Activated naive CD8-positive, alpha-beta T cell treated with anti-CD3 and anti-CD28 coated beads, Interleukin-2, amount 50 U/mL, for 24 hours (primary cell): ENCODE data around the gene MITD1.
"Not testable (repeated sequence)": the region's sequence is repeated elsewhere in the genome, so short reads cannot be mapped to it uniquely, and the experiment has no call there.

Experiments
- ATAC-seq: fragments of 150-1000 bp; cut with Tn5 transposase; one replicate; pipeline ENCODE4 v1.10.0; 2021
- DNase-seq: peaks from one replicate; pipeline ENCODE4 v3.0.0; 2021
- H3K27ac Mint-ChIP-seq: one replicate; pipeline ENCODE4 v1.8.0; 2021; ENCODE audit warnings: mild to moderate bottlenecking, mixed read lengths
- H3K27me3 Mint-ChIP-seq: one replicate; pipeline ENCODE4 v1.8.0; 2021; ENCODE audit warnings: mixed read lengths
- H3K36me3 Mint-ChIP-seq: one replicate; pipeline ENCODE4 v1.8.0; 2021; ENCODE audit warnings: low read depth, mixed read lengths
- H3K4me1 Mint-ChIP-seq: one replicate; pipeline ENCODE4 v1.8.0; 2021; ENCODE audit warnings: mixed read lengths
- H3K4me3 Mint-ChIP-seq: one replicate; pipeline ENCODE4 v1.8.0; 2021; ENCODE audit warnings: mild to moderate bottlenecking, moderate library complexity, mixed read lengths
- H3K9me3 Mint-ChIP-seq: one replicate; pipeline ENCODE4 v1.8.0; 2021; ENCODE audit warnings: mixed read lengths

MITD1 gene

DNA sequence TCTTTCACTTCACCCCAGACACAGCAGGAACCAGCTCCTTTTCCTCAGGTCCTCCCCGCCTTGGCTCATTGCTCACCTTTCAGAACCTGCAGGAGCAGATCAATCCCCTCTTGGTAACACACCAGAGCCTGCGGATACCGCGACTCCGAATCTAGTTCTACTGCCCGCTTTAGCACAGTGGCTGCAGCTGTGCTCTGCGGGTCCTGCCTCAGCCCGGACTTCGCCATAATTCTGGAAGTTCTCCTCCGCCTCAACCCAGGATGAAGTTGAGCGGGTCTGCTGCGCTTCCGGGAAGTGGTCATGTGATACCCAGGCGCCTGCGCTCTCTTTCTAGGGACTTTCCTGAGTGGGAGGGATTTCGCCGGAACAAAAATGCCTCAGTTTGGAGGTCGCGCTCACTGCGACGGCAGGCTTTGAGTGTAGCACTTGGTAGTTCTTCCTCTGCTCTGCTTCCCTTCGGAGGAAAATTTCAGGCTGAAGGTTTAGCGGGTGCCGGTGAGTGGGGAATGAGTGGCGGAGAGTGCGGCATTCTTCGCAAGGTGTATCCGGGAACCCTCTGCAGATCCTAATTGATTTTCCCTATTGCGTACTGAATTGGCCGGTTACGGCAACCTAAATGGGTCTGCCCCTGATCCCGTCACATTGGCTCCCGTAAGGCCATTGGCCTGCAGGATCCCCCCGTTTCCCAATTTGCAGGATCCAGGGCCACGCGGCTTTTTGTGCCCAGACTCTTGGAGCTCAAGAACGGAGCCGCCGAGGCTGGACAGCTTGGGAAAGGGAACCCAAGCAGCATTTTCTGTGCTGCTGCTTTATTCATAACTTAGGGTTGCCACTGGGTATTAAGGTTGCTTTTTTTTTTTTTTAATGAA lies at the start of gene MITD1, which contains the start of gene MRPL30:
TSS of gene MITD1 (minus strand) at position 304 of the 869 bp plus-strand sequence. CDS start at position 227, 77 bp downstream.
TSS of gene MRPL30 (plus strand) at position 430 of the 869 bp plus-strand sequence. CDS start 5,020 bp downstream, outside the sequence.
- peak within 1 kb of the TSS; percentile 99 for H3K4me3 Mint-ChIP-seq
- H3K4me1 Mint-ChIP-seq = peaks cover 54% of the 10 kb centered on the region
- peak; percentile 90 for ATAC-seq
- peak within 1 kb of the TSS; percentile 97 for H3K27ac Mint-ChIP-seq
- peak; percentile 87 for DNase-seq
- H3K27me3 Mint-ChIP-seq = no peaks in the 10 kb centered on the region
- H3K36me3 Mint-ChIP-seq = peaks cover 11% of the 10 kb centered on the region
- H3K9me3 Mint-ChIP-seq = no peaks in the 10 kb centered on the region

- Mint-ChIP-seq H3K4me3 (no peak overlapping the region), H3K36me3 (peaks cover 13% of the 10 kb centered on the region), H3K4me1 (no peaks in the 10 kb centered on the region), H3K27me3 (no peaks in the 10 kb centered on the region), H3K27ac (no peak overlapping the region), H3K9me3 (no peaks in the 10 kb centered on the region)
- DNase-seq (no peak), ATAC-seq (no peak)
Measured at GRCh38 chr2:99217929-99218501, 37.2 kb upstream of the MITD1 start.

GRCh38 chr2:99216096-99216495 lies 35.2 kb upstream of the MITD1 start:
- H3K4me1 Mint-ChIP-seq = no peaks in the 10 kb centered on the region
- H3K36me3 Mint-ChIP-seq = peaks cover 9% of the 10 kb centered on the region
- DNase-seq (no peak), ATAC-seq (no peak)
- no peaks in the 10 kb centered on the region for H3K9me3 Mint-ChIP-seq
- H3K4me3 Mint-ChIP-seq = no peak overlapping the region
- no peak overlapping the region for H3K27ac Mint-ChIP-seq
- no peaks in the 10 kb centered on the region for H3K27me3 Mint-ChIP-seq

DNA sequence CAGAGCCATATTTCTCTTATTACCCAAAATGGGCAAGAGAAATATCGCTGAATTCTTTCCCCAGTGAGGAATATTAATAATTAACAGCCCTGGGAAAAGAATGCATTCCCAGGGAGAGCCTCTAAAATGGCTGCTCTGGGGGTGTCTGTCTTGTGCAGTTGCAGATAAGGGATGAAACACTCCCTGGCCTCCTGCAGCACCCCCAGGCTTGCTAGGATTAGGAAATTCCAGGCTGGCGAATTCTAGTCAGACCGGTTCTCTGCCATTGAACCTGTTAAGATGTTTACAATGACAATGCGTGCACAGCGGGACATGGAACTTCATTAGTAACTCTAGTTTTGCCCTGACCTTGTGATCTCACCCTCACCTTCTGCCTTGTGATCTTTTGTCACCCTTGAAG lies 24.6 kb upstream of the MITD1 start:
- ATAC-seq (no peak), DNase-seq (no peak)
- H3K27ac Mint-ChIP-seq = no peak overlapping the region
- no peaks in the 10 kb centered on the region for H3K4me1 Mint-ChIP-seq
- H3K9me3 Mint-ChIP-seq = no peaks in the 10 kb centered on the region
- H3K36me3 Mint-ChIP-seq = peaks cover 21% of the 10 kb centered on the region
- no peaks in the 10 kb centered on the region for H3K27me3 Mint-ChIP-seq
- no peak overlapping the region for H3K4me3 Mint-ChIP-seq

GRCh38 chr2:99201959-99202678 lies 21.3 kb upstream of the MITD1 start:
- H3K27ac Mint-ChIP-seq = peak overlapping the region; percentile 0
- no peak overlapping the region for H3K4me3 Mint-ChIP-seq
- no peaks in the 10 kb centered on the region for H3K27me3 Mint-ChIP-seq
- DNase-seq (no peak), ATAC-seq (no peak)
- peaks cover 22% of the 10 kb centered on the region for H3K36me3 Mint-ChIP-seq
- H3K9me3 Mint-ChIP-seq = no peaks in the 10 kb centered on the region
- no peaks in the 10 kb centered on the region for H3K4me1 Mint-ChIP-seq

- no peak overlapping the region for H3K4me3 Mint-ChIP-seq
- no peaks in the 10 kb centered on the region for H3K4me1 Mint-ChIP-seq
- no peak for ATAC-seq
- H3K27me3 Mint-ChIP-seq = no peaks in the 10 kb centered on the region
- peak overlapping the region; percentile 62 for H3K27ac Mint-ChIP-seq
- no peaks in the 10 kb centered on the region for H3K9me3 Mint-ChIP-seq
- H3K36me3 Mint-ChIP-seq = peaks cover 20% of the 10 kb centered on the region
- no peak for DNase-seq
Measured at GRCh38 chr2:99200076-99200800, 19.4 kb upstream of the MITD1 start.

DNA sequence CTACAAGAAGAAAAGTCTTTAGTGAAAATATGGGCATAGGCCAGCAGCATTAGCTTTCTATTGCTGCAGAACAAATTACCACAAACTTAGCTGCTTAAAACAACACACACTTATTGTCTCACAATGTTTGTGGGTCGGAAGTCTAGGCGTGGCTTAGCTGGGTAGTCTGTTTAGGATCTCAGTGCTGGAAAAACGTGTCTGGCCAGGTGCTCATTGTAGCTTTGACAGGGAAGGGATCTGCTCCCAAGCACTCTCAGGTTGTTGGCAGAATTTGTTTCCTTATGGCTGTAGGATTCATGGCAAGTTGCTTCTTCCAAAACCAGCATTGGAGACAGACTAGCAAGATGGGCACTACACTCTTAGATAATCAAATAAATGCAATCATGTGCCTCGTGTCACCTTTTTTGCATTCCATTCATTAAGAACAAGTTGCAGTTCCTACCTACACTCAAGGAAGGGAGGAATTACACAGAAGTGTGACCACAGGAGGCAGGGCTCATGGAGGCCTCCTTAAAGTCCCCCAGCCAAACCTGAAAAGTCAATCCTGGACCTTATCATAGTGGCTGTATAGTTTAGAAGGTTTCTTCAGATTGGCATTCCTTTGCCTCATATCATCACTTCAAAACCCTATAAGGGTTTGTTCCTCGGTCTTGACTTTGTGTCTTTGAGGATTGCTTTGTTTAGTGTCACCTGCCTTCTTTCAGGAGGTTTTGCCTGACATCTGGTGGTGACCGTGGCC lies 17.4 kb upstream of the MITD1 start:
- Mint-ChIP-seq H3K4me1 (no peaks in the 10 kb centered on the region), H3K9me3 (no peaks in the 10 kb centered on the region), H3K36me3 (peaks cover 26% of the 10 kb centered on the region), H3K4me3 (no peak overlapping the region), H3K27ac (no peak overlapping the region), H3K27me3 (no peaks in the 10 kb centered on the region)
- DNase-seq (no peak), ATAC-seq (no peak)

DNA sequence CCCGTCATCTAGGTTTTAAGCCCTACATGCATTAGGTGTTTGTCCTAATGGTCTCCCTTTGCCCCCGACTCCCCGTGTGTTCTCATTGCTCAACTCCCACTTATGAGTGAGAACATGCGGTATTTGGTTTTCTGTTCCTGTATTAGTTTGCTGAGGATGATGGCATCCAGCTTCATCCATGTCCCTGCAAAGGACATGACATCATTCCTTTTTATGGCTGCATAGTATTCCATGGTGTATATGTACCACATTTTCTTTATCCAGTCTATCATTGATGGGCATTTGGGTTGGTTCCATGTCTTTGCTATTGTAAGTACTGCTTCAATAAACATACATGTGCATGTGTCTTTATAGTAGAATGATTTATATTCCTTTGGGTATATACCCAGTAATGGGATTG lies 11.5 kb upstream of the MITD1 start:
- not testable (repeated sequence) for H3K27me3 Mint-ChIP-seq, DNase-seq, H3K27ac Mint-ChIP-seq, H3K4me1 Mint-ChIP-seq, ATAC-seq, H3K9me3 Mint-ChIP-seq, H3K4me3 Mint-ChIP-seq
- H3K36me3 Mint-ChIP-seq = peaks cover 52% of the 10 kb centered on the region

- Mint-ChIP-seq H3K4me3 (no peak overlapping the region), H3K27ac (no peak overlapping the region), H3K4me1 (peaks cover 11% of the 10 kb centered on the region), H3K9me3 (no peaks in the 10 kb centered on the region), H3K36me3 (peaks cover 48% of the 10 kb centered on the region), H3K27me3 (no peaks in the 10 kb centered on the region)
- DNase-seq (no peak), ATAC-seq (no peak)
Measured at GRCh38 chr2:99190548-99190947, 9.7 kb upstream of the MITD1 start.

- Mint-ChIP-seq H3K9me3 (no peaks in the 10 kb centered on the region), H3K36me3 (peaks cover 39% of the 10 kb centered on the region), H3K27me3 (no peaks in the 10 kb centered on the region), H3K4me3 (no peak overlapping the region), H3K27ac (no peak overlapping the region), H3K4me1 (peaks cover 21% of the 10 kb centered on the region)
- ATAC-seq (no peak), DNase-seq (no peak)
Measured at GRCh38 chr2:99188357-99188756, 7.5 kb upstream of the MITD1 start.

DNA sequence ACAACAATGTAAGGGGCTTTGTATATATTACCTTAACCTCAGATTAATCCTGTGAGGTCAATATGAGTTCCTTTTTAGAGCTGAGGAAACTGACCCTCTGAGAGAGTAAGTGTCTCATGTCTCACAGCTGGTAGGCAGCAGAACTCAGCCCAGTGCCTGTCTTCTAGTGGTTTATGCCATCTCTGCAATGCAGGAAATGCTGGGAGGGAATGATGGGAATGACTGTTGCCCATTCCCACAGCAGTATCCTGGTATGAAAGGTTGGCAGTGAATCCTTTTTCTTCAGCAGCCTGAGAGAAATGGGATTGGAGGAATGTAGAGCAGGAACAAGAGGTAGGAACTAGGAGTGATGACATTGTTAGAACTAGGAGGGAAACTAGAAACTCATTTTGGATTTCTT lies 6.2 kb upstream of the MITD1 start:
- H3K9me3 Mint-ChIP-seq = no peaks in the 10 kb centered on the region
- no peak overlapping the region for H3K27ac Mint-ChIP-seq
- peaks cover 26% of the 10 kb centered on the region for H3K4me1 Mint-ChIP-seq
- H3K36me3 Mint-ChIP-seq = peaks cover 28% of the 10 kb centered on the region
- DNase-seq (no peak), ATAC-seq (no peak)
- H3K27me3 Mint-ChIP-seq = no peaks in the 10 kb centered on the region
- no peak overlapping the region for H3K4me3 Mint-ChIP-seq

GRCh38 chr2:99184811-99185210 lies 4.0 kb upstream of the MITD1 start:
- Mint-ChIP-seq H3K9me3 (no peaks in the 10 kb centered on the region), H3K27me3 (no peaks in the 10 kb centered on the region), H3K4me3 (no peak overlapping the region), H3K4me1 (peaks cover 36% of the 10 kb centered on the region), H3K36me3 (peaks cover 13% of the 10 kb centered on the region), H3K27ac (no peak overlapping the region)
- DNase-seq = no peak
- no peak for ATAC-seq

DNA sequence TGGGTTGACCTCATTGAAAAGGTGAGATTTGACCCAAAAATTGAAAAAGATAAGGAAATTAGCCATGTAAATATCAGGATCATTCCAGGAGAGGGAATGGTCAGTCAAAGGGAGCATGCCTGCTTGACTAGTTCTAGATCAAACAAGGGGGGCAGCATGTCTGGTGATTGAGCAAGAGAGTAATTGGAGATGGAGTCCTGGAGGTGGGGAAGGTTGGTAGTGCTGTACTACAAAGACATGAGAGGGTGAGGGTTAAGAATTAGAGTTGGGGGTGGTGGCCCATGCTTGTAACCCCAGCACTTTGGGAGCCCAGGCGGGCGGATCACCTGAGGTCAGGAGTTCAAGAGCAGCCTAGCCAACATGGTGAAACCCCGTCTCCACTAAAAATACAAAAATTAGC lies 2.2 kb upstream of the MITD1 start:
- Mint-ChIP-seq H3K36me3 (peaks cover 12% of the 10 kb centered on the region), H3K9me3 (no peaks in the 10 kb centered on the region), H3K4me3 (peak overlapping the region; percentile 41), H3K4me1 (peaks cover 48% of the 10 kb centered on the region), H3K27ac (peak overlapping the region; percentile 50), H3K27me3 (no peaks in the 10 kb centered on the region)
- ATAC-seq (no peak), DNase-seq (no peak)

DNA sequence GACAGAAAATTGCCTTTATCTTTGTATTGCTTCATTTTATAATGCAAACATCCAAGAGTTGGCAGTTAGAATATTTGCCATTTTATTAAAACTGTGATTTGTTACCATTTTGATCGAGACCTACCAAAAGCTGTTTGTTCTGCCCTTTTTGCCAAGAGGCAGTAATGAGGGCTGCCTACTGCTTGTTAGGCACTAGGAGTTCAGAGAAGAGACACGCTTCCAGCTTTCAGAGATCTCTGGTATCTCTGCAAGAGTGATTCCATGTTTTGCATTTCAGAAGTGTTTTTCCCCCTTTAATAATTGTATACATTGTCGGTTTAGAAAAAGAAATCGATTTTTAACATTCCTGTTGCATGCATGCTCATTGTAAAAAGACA lies 754 bp upstream of the MITD1 start:
- Mint-ChIP-seq H3K27ac (peak overlapping the region; percentile 97), H3K9me3 (no peaks in the 10 kb centered on the region), H3K4me3 (peak overlapping the region; percentile 99), H3K27me3 (no peaks in the 10 kb centered on the region), H3K4me1 (peaks cover 54% of the 10 kb centered on the region), H3K36me3 (peaks cover 11% of the 10 kb centered on the region)
- no peak for ATAC-seq
- DNase-seq = no peak
